Mesenchymal stem cell (in vitro differentiated cells and primary cell): ENCODE results near the gene GTPBP4.
"Not testable (repeated sequence)": the region's sequence is repeated elsewhere in the genome, so short reads cannot be mapped to it uniquely, and the experiment has no call there.

Source experiments
- DNase-seq: peaks from one replicate; pipeline ENCODE4 v3.0.0-alpha.2; 2013
- H2AFZ ChIP-seq: one replicate; pipeline ENCODE4 v1.6.1; 2013; ENCODE audit warnings: low read depth, mild to moderate bottlenecking, control low read depth, inconsistent platforms, low read length, moderate library complexity
- H2AK5ac ChIP-seq: 2 replicates; pipeline ENCODE4 v1.6.1; 2013; ENCODE audit warnings: low read length, moderate library complexity, mild to moderate bottlenecking, inconsistent platforms; ENCODE audit not compliant: severe bottlenecking
- H2BK120ac ChIP-seq: one replicate; pipeline ENCODE4 v1.6.1; 2013; ENCODE audit warnings: low read depth, mild to moderate bottlenecking, inconsistent platforms, low read length, moderate library complexity
- H2BK12ac ChIP-seq, 2 experiments: one replicate each; pipeline ENCODE4 v1.6.1; 2013; ENCODE audit warnings: inconsistent platforms in 2 of 2, low read length in 2 of 2, mild to moderate bottlenecking in 2 of 2, moderate library complexity in 2 of 2, control low read depth in 1 of 2
- H2BK15ac ChIP-seq: one replicate; pipeline ENCODE4 v1.6.1; 2013; ENCODE audit warnings: mild to moderate bottlenecking, low read depth, inconsistent platforms; ENCODE audit not compliant: poor library complexity, severe bottlenecking
- H2BK5ac ChIP-seq: 2 replicates; pipeline ENCODE4 v1.6.1; 2013; ENCODE audit warnings: low read depth, mild to moderate bottlenecking, low read length, control low read depth, inconsistent platforms; ENCODE audit not compliant: poor library complexity, severe bottlenecking
- H3K14ac ChIP-seq, 2 experiments: one replicate each; pipeline ENCODE4 v1.6.1; 2013; ENCODE audit warnings: inconsistent platforms in 2 of 2, low read length in 2 of 2, control low read depth in 1 of 2, mild to moderate bottlenecking in 1 of 2, moderate library complexity in 1 of 2
- H3K18ac ChIP-seq, 2 experiments: one replicate each; pipeline ENCODE4 v1.6.1; 2013; ENCODE audit warnings: inconsistent platforms in 2 of 2, low read length in 2 of 2, control low read depth in 1 of 2, low read depth in 1 of 2, mild to moderate bottlenecking in 1 of 2
- H3K23ac ChIP-seq, 2 experiments: one replicate each; pipeline ENCODE4 v1.6.1; 2013; ENCODE audit warnings: inconsistent platforms in 2 of 2, low read length in 2 of 2, mild to moderate bottlenecking in 2 of 2, moderate library complexity in 2 of 2, control low read depth in 1 of 2
- H3K27ac ChIP-seq: 2 replicates; pipeline ENCODE4 v1.5.1; 2013; ENCODE audit warnings: mild to moderate bottlenecking, moderate library complexity, low read length, control low read depth, inconsistent platforms; ENCODE audit not compliant: poor library complexity, severe bottlenecking
- H3K27me3 ChIP-seq, 2 experiments: 2 replicates each; pipeline versions ENCODE4 v1.6.1 to v1.7.0; 2013; ENCODE audit warnings: low read length in 2 of 2, mild to moderate bottlenecking in 2 of 2, moderate library complexity in 2 of 2, control low read depth in 1 of 2, inconsistent platforms in 1 of 2; ENCODE audit not compliant: control insufficient read depth in 1 of 2, insufficient read depth in 1 of 2
- H3K36me3 ChIP-seq, 2 experiments: 2 replicates each; pipeline versions ENCODE4 v1.6.1 to v1.7.0; 2013; ENCODE audit warnings: low read length in 2 of 2, control low read depth in 1 of 2, inconsistent platforms in 1 of 2, low read depth in 1 of 2, mild to moderate bottlenecking in 1 of 2; ENCODE audit not compliant: insufficient read depth in 2 of 2, control insufficient read depth in 1 of 2
- H3K4ac ChIP-seq, 2 experiments: one replicate each; pipeline ENCODE4 v1.6.1; 2013; ENCODE audit warnings: inconsistent platforms in 2 of 2, low read length in 2 of 2, mild to moderate bottlenecking in 2 of 2, moderate library complexity in 2 of 2, control low read depth in 1 of 2, low read depth in 1 of 2
- H3K4me1 ChIP-seq: 2 replicates; pipeline ENCODE4 v1.6.1; 2013; ENCODE audit warnings: low read depth, low read length, control low read depth; ENCODE audit not compliant: control insufficient read depth, insufficient read depth
- H3K4me2 ChIP-seq: 2 replicates; pipeline ENCODE4 v1.6.1; 2013; ENCODE audit warnings: low read length, mild to moderate bottlenecking, inconsistent platforms; ENCODE audit not compliant: poor library complexity, severe bottlenecking
- H3K4me3 ChIP-seq, 2 experiments: 2 replicates each; pipeline versions ENCODE4 v1.5.1 to v1.7.0; 2013; ENCODE audit warnings: low read length in 2 of 2, mild to moderate bottlenecking in 2 of 2, control low read depth in 1 of 2, low read depth in 1 of 2; ENCODE audit not compliant: insufficient read depth in 1 of 2
- H3K79me1 ChIP-seq: replicated peaks from 2 replicates; pipeline ENCODE4 v1.6.1; 2013; ENCODE audit warnings: mild to moderate bottlenecking, control low read depth, low read length, inconsistent platforms; ENCODE audit not compliant: poor library complexity, severe bottlenecking
- H3K9ac ChIP-seq: 2 replicates; pipeline ENCODE4 v1.7.0; 2013; ENCODE audit warnings: mild to moderate bottlenecking, low read length, moderate library complexity
- H3K9me3 ChIP-seq: 2 replicates; pipeline ENCODE4 v1.7.0; 2013; ENCODE audit warnings: mild to moderate bottlenecking, low read length; ENCODE audit not compliant: control insufficient read depth
- H4K8ac ChIP-seq: one replicate; pipeline ENCODE4 v1.6.1; 2013; ENCODE audit warnings: inconsistent platforms, mild to moderate bottlenecking, low read length, moderate library complexity
- H4K91ac ChIP-seq: one replicate; pipeline ENCODE4 v1.6.1; 2013; ENCODE audit warnings: mild to moderate bottlenecking, low read length, inconsistent platforms
- WGBS: methylation state at CpG from one replicate; pipeline ENCODE4 v1.1.7; 2013; ENCODE audit warnings: mixed read lengths; 5-methylcytosine and 5-hydroxymethylcytosine counted together

The GTPBP4 gene

DNA sequence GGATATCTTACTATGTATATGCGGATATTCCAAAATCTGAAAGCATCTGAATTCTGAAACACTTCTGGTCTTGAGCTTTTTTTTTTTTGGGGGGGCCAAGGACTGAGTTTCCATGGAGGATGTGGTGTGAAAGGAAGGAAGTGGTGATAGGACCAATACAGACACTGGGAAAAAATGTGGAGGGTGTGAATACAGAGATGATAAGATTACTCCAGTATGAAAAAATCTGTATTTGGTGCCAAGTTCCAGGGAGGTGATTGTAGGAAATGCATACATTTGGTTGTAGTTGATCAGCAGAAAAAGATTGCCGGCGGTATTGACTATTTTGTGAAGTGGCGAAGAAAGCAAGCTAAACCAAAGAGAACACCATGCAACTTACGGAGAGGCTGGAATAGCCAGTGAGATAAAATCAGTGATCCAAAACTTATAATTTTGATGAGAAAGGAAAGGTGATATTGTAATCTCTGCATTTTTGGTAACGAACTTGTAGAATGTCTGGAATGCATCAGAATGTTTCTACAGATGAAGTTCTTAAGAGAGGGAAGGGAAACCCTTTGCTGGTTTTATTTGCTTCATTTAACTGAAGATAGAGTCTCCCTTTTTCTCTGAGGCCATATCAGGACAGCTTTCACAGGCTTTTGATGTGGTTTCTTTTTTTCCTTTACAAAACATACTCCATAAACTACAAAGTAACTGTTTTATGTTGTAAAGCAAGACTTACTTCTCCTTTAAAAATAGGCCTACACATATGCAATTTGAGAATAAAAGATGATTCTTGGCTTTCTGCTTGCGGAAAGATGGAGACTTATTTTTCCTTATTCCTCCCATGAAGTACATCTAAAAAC lies 73.9 kb downstream of the GTPBP4 start:
- H2BK15ac ChIP-seq: no peak overlapping the region
- no peak overlapping the region for H2BK12ac ChIP-seq
- no peaks in the 10 kb centered on the region for H3K27me3 ChIP-seq
- H3K4ac ChIP-seq: no peak overlapping the region
- WGBS: 87% methylated on average over 6 of the region's 7 CpGs
- H3K4me2 ChIP-seq: no peak overlapping the region
- H3K4me1 ChIP-seq: peaks cover 7% of the 10 kb centered on the region
- H2AK5ac ChIP-seq: no peak overlapping the region
- H3K18ac ChIP-seq: no peak overlapping the region
- H4K91ac ChIP-seq: no peak overlapping the region
- H3K79me1 ChIP-seq: peaks cover 25% of the 10 kb centered on the region
- H2BK120ac ChIP-seq: no peak overlapping the region
- H3K9ac ChIP-seq: no peak overlapping the region
- H3K4me3 ChIP-seq: no peak overlapping the region
- H2AFZ ChIP-seq: no peak overlapping the region
- no peak overlapping the region for H3K14ac ChIP-seq
- H2BK5ac ChIP-seq: no peak overlapping the region
- no peaks in the 10 kb centered on the region for H3K9me3 ChIP-seq
- H3K23ac ChIP-seq: no peak overlapping the region
- DNase-seq: no peak
- peak overlapping the region; percentile 39 for H3K27ac ChIP-seq
- peaks cover 8 to 24% of the 10 kb centered on the region in 2 experiments for H3K36me3 ChIP-seq
- H4K8ac ChIP-seq: no peak overlapping the region

GRCh38 chr10:1063232-1063865 lies 75.1 kb downstream of the GTPBP4 start:
- no peak overlapping the region for H3K4ac ChIP-seq
- no peak overlapping the region for H2BK15ac ChIP-seq
- no peak overlapping the region for H2BK120ac ChIP-seq
- no peak overlapping the region for H3K4me2 ChIP-seq
- peaks cover 30% of the 10 kb centered on the region for H3K79me1 ChIP-seq
- no peak overlapping the region for H3K9ac ChIP-seq
- H3K4me1 ChIP-seq: peaks cover 5% of the 10 kb centered on the region
- H3K9me3 ChIP-seq: no peaks in the 10 kb centered on the region
- no peak for DNase-seq
- H3K14ac ChIP-seq: no peak overlapping the region
- H3K27ac ChIP-seq: no peak overlapping the region
- H2AFZ ChIP-seq: no peak overlapping the region
- peaks cover 8 to 24% of the 10 kb centered on the region in 2 experiments for H3K36me3 ChIP-seq
- no peak overlapping the region for H2BK5ac ChIP-seq
- no peak overlapping the region for H2AK5ac ChIP-seq
- peak overlapping the region in 1 of 2 experiments; percentile 23 for H2BK12ac ChIP-seq
- no peak overlapping the region for H4K91ac ChIP-seq
- H3K18ac ChIP-seq: no peak overlapping the region
- no peak overlapping the region for H3K23ac ChIP-seq
- WGBS: 92% methylated on average over 7 of the region's 7 CpGs
- no peaks in the 10 kb centered on the region for H3K27me3 ChIP-seq
- peak overlapping the region; percentile 12 for H4K8ac ChIP-seq
- no peak overlapping the region for H3K4me3 ChIP-seq

- no peak overlapping the region for H2BK120ac ChIP-seq
- H3K14ac ChIP-seq: no peak overlapping the region
- H3K27ac ChIP-seq: no peak overlapping the region
- H3K27me3 ChIP-seq: no peaks in the 10 kb centered on the region
- no peak overlapping the region for H2BK5ac ChIP-seq
- H3K36me3 ChIP-seq: peaks cover 6 to 21% of the 10 kb centered on the region in 2 experiments
- H4K8ac ChIP-seq: no peak overlapping the region
- H2AK5ac ChIP-seq: no peak overlapping the region
- no peak overlapping the region for H3K23ac ChIP-seq
- H3K9ac ChIP-seq: no peak overlapping the region
- no peak overlapping the region for H2BK12ac ChIP-seq
- H3K79me1 ChIP-seq: peaks cover 34% of the 10 kb centered on the region
- no peak overlapping the region for H3K4ac ChIP-seq
- no peak overlapping the region for H2AFZ ChIP-seq
- DNase-seq: no peak
- no peak overlapping the region for H3K4me3 ChIP-seq
- H2BK15ac ChIP-seq: no peak overlapping the region
- peaks cover 5% of the 10 kb centered on the region for H3K4me1 ChIP-seq
- no peak overlapping the region for H4K91ac ChIP-seq
- WGBS: 99% methylated on average over 4 of the region's 4 CpGs
- H3K18ac ChIP-seq: no peak overlapping the region
- no peaks in the 10 kb centered on the region for H3K9me3 ChIP-seq
- no peak overlapping the region for H3K4me2 ChIP-seq
Measured at GRCh38 chr10:1064964-1065247, 76.7 kb downstream of the GTPBP4 start.

- H3K23ac ChIP-seq, H2BK12ac ChIP-seq, H3K4ac ChIP-seq, DNase-seq, H3K14ac ChIP-seq, H3K4me1 ChIP-seq, H2AFZ ChIP-seq, H2BK15ac ChIP-seq, H3K4me2 ChIP-seq, H3K18ac ChIP-seq, H2AK5ac ChIP-seq, H3K9me3 ChIP-seq, H4K8ac ChIP-seq, H2BK5ac ChIP-seq, H3K27me3 ChIP-seq, H3K27ac ChIP-seq, H3K9ac ChIP-seq, H4K91ac ChIP-seq, H3K4me3 ChIP-seq, H2BK120ac ChIP-seq: not testable (repeated sequence)
- 83% methylated on average over 6 of the region's 8 CpGs for WGBS
- Histone ChIP-seq H3K36me3 (peaks cover 6 to 21% of the 10 kb centered on the region in 2 experiments), H3K79me1 (peaks cover 35% of the 10 kb centered on the region)
Measured at GRCh38 chr10:1066734-1067133, 78.5 kb downstream of the GTPBP4 start.
